Sigmoid colon (tissue), 7 donors: ENCODE results near the gene TMEM107. TPM values are rescaled to one million over a fixed set of nuclear protein-coding genes. Genes with fewer than 3 reads are reported as not detected.

Experiments used
- DNase-seq: peaks from one replicate; pipeline ENCODE4 v3.0.0-alpha.2; 2019
- H3K27ac ChIP-seq, 4 donors: fragments of 200-600 bp; sonication (generic); one replicate each; pipeline ENCODE4 v1.5.1; 2016 to 2019; ENCODE audit warnings: mild to moderate bottlenecking in 1 of 4
- H3K27me3 ChIP-seq, 3 donors: fragments of 200-600 bp; sonication (generic); one replicate each; pipeline ENCODE4 v1.5.1; 2019; ENCODE audit warnings: mild to moderate bottlenecking in 1 of 3
- H3K36me3 ChIP-seq, 4 donors: fragments of 200-600 bp; sonication (generic); one replicate each; pipeline ENCODE4 v1.5.1; 2016 to 2019
- H3K4me1 ChIP-seq, 4 donors: fragments of 200-600 bp; sonication (generic); one replicate each; pipeline ENCODE4 v1.5.1; 2017 to 2019
- H3K4me3 ChIP-seq, 4 donors: fragments of 200-600 bp; sonication (generic); one replicate each; pipeline ENCODE4 v1.5.1; 2017 to 2019; ENCODE audit warnings: mild to moderate bottlenecking in 2 of 4, moderate library complexity in 1 of 4
- H3K9me3 ChIP-seq, 4 donors: fragments of 200-600 bp in 3 of 4; sonication (generic) in 3 of 4; one replicate each; pipeline versions ENCODE4 v1.5.1 to v1.6.1; 2013 to 2019
- EP300 ChIP-seq, 4 donors: sonication (generic); formaldehyde crosslinking; IDR thresholded peaks; one replicate each; pipeline ENCODE4 v1.6.1; 2017; ENCODE audit warnings: antibody characterized with exemption in 4 of 4
- POLR2A ChIP-seq, 2 donors: fragments of 450-650 bp; IDR thresholded peaks; one replicate each; pipeline ENCODE4 v1.6.1; 2016; ENCODE audit warnings: antibody characterized with exemption in 2 of 2, mild to moderate bottlenecking in 2 of 2, moderate library complexity in 2 of 2
- POLR2AphosphoS5 ChIP-seq, 4 donors: sonication (generic); formaldehyde crosslinking; IDR thresholded peaks; one replicate each; pipeline ENCODE4 v1.6.1; 2017; ENCODE audit warnings: antibody characterized with exemption in 4 of 4
- WGBS, 2 donors: extraction: QIAGEN DNeasy Blood & Tissue Kit; methylation state at CpG; one replicate each; pipeline ENCODE4 v1.1.7; 2013; 5-methylcytosine and 5-hydroxymethylcytosine counted together
- intact Hi-C: fragments of 100-400 bp; cut with DNase I; formaldehyde crosslinking; loops from one replicate; pipeline ENCODE4 v1.15.1; 2023
- polyA plus RNA-seq, 3 donors: library from polyadenylated mRNA; stranded (reverse); fragments of 200-250 nt; gene quantifications; one replicate each; pipeline ENCODE4 v1.2.3, GENCODE V29; 2013
- total RNA-seq, 4 donors: library from RNA; depleted of rRNA; stranded (reverse); fragments of >200 nt; gene quantifications; one replicate each; pipeline ENCODE4 v1.1.0, GENCODE V29; 2016
- TF ChIP-seq, protein P1 (sequence below), 4 experiments: fragments of 450-650 bp in 3 of 4; fragments of 200-600 bp in 1 of 4; IDR thresholded peaks; one replicate each; pipeline ENCODE4 v1.5.1; 2016 to 2019; ENCODE audit warnings: antibody characterized with exemption in 4 of 4, mild to moderate bottlenecking in 3 of 4, moderate library complexity in 2 of 4
- donor health status: healthy with polysubstance abuse.
- donor health status: Bipolar disorder and iron deficiency.
- donor health status: healthy.

TMEM107 gene
- total and polyA plus RNA-seq, 7 donors: 4.6 to 61.7 (median 14.4) TPM

GRCh38 chr17:8152112-8152775 is 23.9 kb downstream of the TMEM107 start, which contains the start of gene PER1:
Gene PER1, minus strand, starts transcription at chr17:8152404. Its CDS starts 1,698 bp downstream, at chr17:8150706.
- TF ChIP-seq POLR2A (IDR thresholded peaks at IDR 0.05): peak; percentile 93 to 97
- peak; percentile 37 to 96 (median 69) for TF ChIP-seq EP300 (IDR thresholded peaks at IDR 0.05)
- peak; percentile 99 for TF ChIP-seq POLR2AphosphoS5 (IDR thresholded peaks at IDR 0.05)
- TF ChIP-seq, protein P1, sequence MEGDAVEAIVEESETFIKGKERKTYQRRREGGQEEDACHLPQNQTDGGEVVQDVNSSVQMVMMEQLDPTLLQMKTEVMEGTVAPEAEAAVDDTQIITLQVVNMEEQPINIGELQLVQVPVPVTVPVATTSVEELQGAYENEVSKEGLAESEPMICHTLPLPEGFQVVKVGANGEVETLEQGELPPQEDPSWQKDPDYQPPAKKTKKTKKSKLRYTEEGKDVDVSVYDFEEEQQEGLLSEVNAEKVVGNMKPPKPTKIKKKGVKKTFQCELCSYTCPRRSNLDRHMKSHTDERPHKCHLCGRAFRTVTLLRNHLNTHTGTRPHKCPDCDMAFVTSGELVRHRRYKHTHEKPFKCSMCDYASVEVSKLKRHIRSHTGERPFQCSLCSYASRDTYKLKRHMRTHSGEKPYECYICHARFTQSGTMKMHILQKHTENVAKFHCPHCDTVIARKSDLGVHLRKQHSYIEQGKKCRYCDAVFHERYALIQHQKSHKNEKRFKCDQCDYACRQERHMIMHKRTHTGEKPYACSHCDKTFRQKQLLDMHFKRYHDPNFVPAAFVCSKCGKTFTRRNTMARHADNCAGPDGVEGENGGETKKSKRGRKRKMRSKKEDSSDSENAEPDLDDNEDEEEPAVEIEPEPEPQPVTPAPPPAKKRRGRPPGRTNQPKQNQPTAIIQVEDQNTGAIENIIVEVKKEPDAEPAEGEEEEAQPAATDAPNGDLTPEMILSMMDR (IDR thresholded peaks at IDR 0.05): no peak
- WGBS, 2 donors: 9% methylated on average over 42 of the region's 42 CpGs
- Histone ChIP-seq H3K4me3 (peak within 1 kb of the TSS; percentile 79 to 97 (median 92)), H3K27ac (peak within 1 kb of the TSS; percentile 99 to 100 (median 100)), H3K4me1 (peaks cover 0 to 57% (median 55%) of the 10 kb centered on the region in 4 donors), H3K36me3 (peaks cover 36 to 44% (median 41%) of the 10 kb centered on the region in 4 donors), H3K9me3 (no peaks in the 10 kb centered on the region), H3K27me3 (no peaks in the 10 kb centered on the region)
- peak; percentile 99 for DNase-seq
- intact Hi-C loops: no loop called here

GRCh38 chr17:8151641-8152111 is 24.5 kb downstream of the TMEM107 start:
- H3K27ac ChIP-seq: peak overlapping the region; percentile 99 to 100 (median 100)
- peak; percentile 98 for DNase-seq
- H3K4me1 ChIP-seq: peaks cover 0 to 56% (median 54%) of the 10 kb centered on the region in 4 donors
- H3K9me3 ChIP-seq: no peaks in the 10 kb centered on the region
- intact Hi-C loops: no loop called here
- H3K36me3 ChIP-seq: peaks cover 42 to 50% (median 47%) of the 10 kb centered on the region in 4 donors
- H3K27me3 ChIP-seq: no peaks in the 10 kb centered on the region
- WGBS, 2 donors: 1 to 4% methylated on average over 22 of the region's 22 CpGs
- peak overlapping the region; percentile 79 to 97 (median 92) for H3K4me3 ChIP-seq
- TF ChIP-seq POLR2AphosphoS5 (IDR thresholded peaks at IDR 0.05) (peak; percentile 71 to 89 (median 80)), POLR2A (IDR thresholded peaks at IDR 0.05) (peak; percentile 67 to 74), EP300 (IDR thresholded peaks at IDR 0.05) (peak; percentile 96 to 100 (median 100))
- TF ChIP-seq, protein P1 (IDR thresholded peaks at IDR 0.05): no peak

DNA sequence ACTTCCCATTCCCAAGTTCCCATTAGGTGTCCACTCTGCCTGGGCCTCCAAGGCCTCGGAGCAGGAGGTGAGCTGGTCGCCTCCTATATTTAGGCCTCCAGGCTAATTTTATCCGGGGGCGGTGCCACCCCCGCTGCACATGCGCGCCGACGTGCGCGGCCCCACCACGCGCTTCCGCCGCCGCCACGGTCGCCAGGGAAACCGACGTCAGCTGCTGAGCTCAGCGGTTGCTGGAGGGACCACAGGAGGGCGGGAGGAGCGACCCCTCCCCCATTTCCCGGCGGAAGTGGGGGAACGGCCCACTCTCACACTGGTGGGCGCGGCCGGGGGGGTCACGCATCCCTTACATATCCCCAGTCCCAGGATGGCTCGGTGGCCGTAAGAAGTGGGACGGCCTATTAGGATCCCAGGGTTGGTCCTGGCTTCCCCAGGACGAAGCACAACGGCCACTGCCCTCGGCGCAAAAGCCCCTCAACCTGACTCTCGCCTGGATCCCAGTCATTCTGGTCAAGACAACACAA is 25.0 kb downstream of the TMEM107 start:
- Histone ChIP-seq H3K4me1 (peaks cover 0 to 60% (median 55%) of the 10 kb centered on the region in 4 donors), H3K4me3 (peak overlapping the region; percentile 79 to 97 (median 92)), H3K27ac (peak overlapping the region; percentile 99 to 100 (median 100)), H3K36me3 (peaks cover 47 to 55% (median 52%) of the 10 kb centered on the region in 4 donors), H3K27me3 (no peaks in the 10 kb centered on the region), H3K9me3 (no peaks in the 10 kb centered on the region)
- TF ChIP-seq, protein P1 (IDR thresholded peaks at IDR 0.05): no peak
- peak; percentile 81 to 98 (median 88) for TF ChIP-seq POLR2AphosphoS5 (IDR thresholded peaks at IDR 0.05)
- peak; percentile 80 to 100 (median 94) for TF ChIP-seq EP300 (IDR thresholded peaks at IDR 0.05)
- TF ChIP-seq POLR2A (IDR thresholded peaks at IDR 0.05): peak in 1 of 2 donors; percentile 52
- intact Hi-C loops: no loop called here
- peak; percentile 98 for DNase-seq
- 1 to 13% methylated on average over 38 of the region's 38 CpGs for WGBS, 2 donors

DNA sequence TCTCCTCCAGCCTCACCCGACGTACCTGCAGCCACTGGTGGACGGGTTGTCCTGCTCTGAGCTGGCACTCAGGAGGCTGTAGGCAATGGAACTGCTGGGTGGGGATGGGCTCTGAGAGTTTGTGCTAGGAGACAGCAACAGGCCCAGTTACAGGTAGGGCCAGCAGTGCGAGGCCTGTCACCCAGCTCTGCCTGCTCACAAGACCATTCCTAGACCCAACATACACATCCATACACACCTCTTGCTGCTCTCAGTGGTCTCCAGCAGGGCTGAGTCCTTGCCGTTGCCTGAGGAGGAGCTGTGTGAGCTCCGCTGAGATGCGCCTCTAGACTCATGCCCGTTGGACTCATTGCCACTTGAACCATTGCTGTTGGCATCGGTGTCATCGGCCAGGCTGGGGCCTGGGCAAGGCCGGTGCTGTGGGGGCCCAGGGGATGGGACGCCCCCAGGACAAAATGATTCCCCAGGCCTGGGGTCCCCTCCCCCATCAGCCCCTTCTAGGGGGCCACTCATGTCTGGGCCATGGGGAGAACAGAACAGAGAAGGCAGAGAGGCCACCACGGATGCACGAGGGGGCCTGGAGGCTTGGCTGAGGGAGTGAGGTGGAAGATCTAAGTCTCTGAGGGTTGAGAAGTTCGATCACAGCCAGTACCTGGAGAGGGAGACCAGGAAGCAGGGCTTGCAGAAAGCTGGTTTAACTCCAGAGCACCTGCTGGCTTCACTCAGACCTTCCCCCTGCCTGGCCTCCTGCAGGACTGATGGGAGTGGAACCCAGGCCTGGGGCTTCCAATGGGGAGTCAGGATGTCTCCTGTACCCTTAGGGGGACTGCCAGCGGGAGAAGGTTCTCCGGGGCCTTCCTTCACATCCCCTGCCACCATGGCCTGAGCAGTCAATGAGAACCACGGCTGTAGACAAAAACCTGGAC is 25.7 kb downstream of the TMEM107 start:
- Histone ChIP-seq H3K9me3 (no peaks in the 10 kb centered on the region), H3K4me1 (peaks cover 0 to 66% (median 56%) of the 10 kb centered on the region in 4 donors), H3K36me3 (peaks cover 54 to 62% (median 59%) of the 10 kb centered on the region in 4 donors), H3K4me3 (peak overlapping the region; percentile 79 to 97 (median 92)), H3K27ac (peak overlapping the region; percentile 99 to 100 (median 100)), H3K27me3 (no peaks in the 10 kb centered on the region)
- TF ChIP-seq POLR2A (IDR thresholded peaks at IDR 0.05): peak in 1 of 2 donors; percentile 23
- TF ChIP-seq EP300 (IDR thresholded peaks at IDR 0.05): no peak
- TF ChIP-seq POLR2AphosphoS5 (IDR thresholded peaks at IDR 0.05): peak in 2 of 4 donors; percentile 55 to 67
- WGBS, 2 donors: 82 to 85% methylated on average over 18 of the region's 18 CpGs
- intact Hi-C loops: loop anchor here (1.0 kb wide), 1 partner anchor 9 kb away; no protein-coding TSS in a partner anchor
- DNase-seq: peak; percentile 75
